ENCODE data around the gene PACS2. TPM values are rescaled to one million over a fixed set of nuclear protein-coding genes. Genes with fewer than 3 reads are reported as not detected.

PACS2 gene
- total RNA-seq, 2 experiments from 2014 or later, result 57.7 to 61.5 TPM

DNA sequence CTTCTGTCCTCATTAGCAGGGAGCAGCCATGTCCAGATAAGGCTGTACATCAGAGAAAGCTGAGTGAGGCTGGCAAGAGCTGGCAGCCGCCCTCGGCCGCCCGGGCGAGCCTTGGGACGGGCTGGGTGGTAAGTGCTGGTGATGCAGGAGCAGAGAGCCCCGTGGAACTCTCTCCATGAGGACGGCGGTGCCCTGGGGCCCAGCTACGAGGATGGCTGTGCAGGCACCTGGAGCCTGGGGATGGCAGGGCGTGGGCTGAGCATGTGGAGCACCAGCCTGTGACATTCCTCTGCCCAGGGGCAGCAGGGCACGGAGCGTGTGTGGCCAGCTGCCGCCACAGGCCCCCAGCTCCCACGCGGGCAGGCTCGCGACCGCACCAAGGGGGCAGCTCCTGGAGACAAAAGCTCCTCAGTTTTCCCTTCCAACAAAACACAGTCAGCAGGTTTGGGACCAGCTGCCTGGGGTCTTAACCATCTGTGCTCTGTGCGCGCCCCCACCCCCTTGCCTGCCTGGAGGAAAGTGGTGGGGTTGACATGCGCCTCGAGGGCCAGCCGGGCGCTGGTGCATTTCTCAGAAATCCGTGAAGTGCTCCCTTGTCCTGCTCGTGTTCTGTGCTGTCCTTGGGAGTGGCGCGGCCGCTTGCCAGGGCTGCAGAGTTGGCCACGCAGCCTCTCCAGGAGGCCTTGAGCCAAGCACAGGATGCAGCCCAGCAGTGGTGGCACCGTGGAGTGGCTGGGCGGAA lies 21.4 kb downstream of the PACS2 start:
- H3K9me3 Mint-ChIP-seq, result no peaks in the 10 kb centered on the region
- no peaks in the 10 kb centered on the region for H3K36me3 Mint-ChIP-seq (ENCODE audit: low read depth)
- Histone ChIP-seq H3K27me3 (ENCODE audit: control insufficient read depth in 1 of 2, insufficient read depth in 2 of 2, low read length in 2 of 2) (no peaks in the 10 kb centered on the region), H3K4me1 (ENCODE audit: insufficient read depth, low read length) (peaks cover 25% of the 10 kb centered on the region), H3K9me3 (ENCODE audit: control insufficient read depth in 1 of 2, insufficient read depth in 1 of 2, low read length in 2 of 2) (no peaks in the 10 kb centered on the region), H3K4me3 (ENCODE audit: low read length) (no peak overlapping the region), H3K36me3 (ENCODE audit: insufficient read depth, low read length) (peaks cover 3% of the 10 kb centered on the region), H3K27ac (ENCODE audit: low read depth in 1 of 2, low read length in 2 of 2) (no peak overlapping the region)
- CTCF ChIA-PET, result no interaction called here
- no peak overlapping the region for H3K27ac Mint-ChIP-seq
- POLR2A ChIA-PET, result no interaction called here
- ATAC-seq (ENCODE audit: poor library complexity) (no peak), DNase-seq (no peak)
- TF ChIP-seq, protein P1, sequence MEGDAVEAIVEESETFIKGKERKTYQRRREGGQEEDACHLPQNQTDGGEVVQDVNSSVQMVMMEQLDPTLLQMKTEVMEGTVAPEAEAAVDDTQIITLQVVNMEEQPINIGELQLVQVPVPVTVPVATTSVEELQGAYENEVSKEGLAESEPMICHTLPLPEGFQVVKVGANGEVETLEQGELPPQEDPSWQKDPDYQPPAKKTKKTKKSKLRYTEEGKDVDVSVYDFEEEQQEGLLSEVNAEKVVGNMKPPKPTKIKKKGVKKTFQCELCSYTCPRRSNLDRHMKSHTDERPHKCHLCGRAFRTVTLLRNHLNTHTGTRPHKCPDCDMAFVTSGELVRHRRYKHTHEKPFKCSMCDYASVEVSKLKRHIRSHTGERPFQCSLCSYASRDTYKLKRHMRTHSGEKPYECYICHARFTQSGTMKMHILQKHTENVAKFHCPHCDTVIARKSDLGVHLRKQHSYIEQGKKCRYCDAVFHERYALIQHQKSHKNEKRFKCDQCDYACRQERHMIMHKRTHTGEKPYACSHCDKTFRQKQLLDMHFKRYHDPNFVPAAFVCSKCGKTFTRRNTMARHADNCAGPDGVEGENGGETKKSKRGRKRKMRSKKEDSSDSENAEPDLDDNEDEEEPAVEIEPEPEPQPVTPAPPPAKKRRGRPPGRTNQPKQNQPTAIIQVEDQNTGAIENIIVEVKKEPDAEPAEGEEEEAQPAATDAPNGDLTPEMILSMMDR (IDR thresholded peaks at IDR 0.05), result no peak
- H3K4me1 Mint-ChIP-seq (ENCODE audit: low read depth), result peaks cover 19% of the 10 kb centered on the region
- H3K27me3 Mint-ChIP-seq, result no peaks in the 10 kb centered on the region
- intact Hi-C loops (cut with DNase I, micrococcal nuclease), result no loop called here
- no peak overlapping the region for H3K4me3 Mint-ChIP-seq

DNA sequence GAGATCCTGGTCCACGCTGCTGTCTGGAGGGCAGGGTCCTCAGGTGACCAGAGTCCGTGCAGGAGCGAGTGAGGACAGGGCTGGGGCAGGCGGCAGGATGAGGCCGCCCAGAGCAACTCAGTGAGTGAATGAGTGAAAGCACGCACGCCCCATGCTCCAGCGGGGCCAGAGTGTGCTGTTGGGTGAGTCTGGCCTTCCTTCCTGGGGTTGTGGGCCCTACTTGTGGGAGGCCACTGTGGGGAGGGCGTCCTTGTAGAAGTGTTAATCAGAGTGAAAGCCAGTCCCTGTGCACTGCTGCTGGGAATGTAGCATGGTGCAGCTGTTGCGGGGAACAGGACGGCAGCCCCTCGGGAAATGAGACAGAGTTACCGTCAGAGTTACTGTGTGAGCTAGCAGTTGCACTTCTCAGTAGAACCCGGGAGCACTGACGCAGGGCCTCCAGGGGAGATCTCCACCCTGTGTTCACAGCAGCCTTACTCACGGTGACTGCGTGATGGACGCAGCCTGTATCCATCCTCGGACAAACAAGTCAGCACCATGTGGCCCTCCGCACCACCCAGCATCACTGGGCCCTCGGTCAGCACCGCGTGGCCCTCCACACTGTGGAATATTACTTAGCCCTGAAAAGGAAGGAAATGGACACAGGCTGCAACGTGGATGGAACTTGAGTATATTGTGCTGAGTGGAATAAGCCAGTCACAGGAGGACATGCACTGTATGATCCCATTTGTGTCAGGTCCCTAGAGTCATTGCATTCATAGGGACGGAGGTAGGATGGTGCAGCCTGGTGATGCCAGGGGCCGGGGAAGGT lies 22.1 kb downstream of the PACS2 start:
- Mint-ChIP-seq H3K4me3 (no peak overlapping the region), H3K4me1 (ENCODE audit: low read depth) (peaks cover 17% of the 10 kb centered on the region), H3K9me3 (no peaks in the 10 kb centered on the region), H3K27ac (no peak overlapping the region), H3K36me3 (ENCODE audit: low read depth) (no peaks in the 10 kb centered on the region), H3K27me3 (no peaks in the 10 kb centered on the region)
- TF ChIP-seq, protein P1 (IDR thresholded peaks at IDR 0.05), result no peak
- intact Hi-C loops (cut with DNase I, micrococcal nuclease), result no loop called here
- peaks cover 3% of the 10 kb centered on the region for H3K36me3 ChIP-seq (ENCODE audit: insufficient read depth, low read length)
- H3K4me1 ChIP-seq (ENCODE audit: insufficient read depth, low read length), result peaks cover 17% of the 10 kb centered on the region
- ATAC-seq (ENCODE audit: poor library complexity) (no peak), DNase-seq (no peak)
- H3K4me3 ChIP-seq (ENCODE audit: low read length), result no peak overlapping the region
- ChIA-PET CTCF (no interaction called here), POLR2A (no interaction called here)
- H3K27me3 ChIP-seq (ENCODE audit: control insufficient read depth in 1 of 2, insufficient read depth in 2 of 2, low read length in 2 of 2), result no peaks in the 10 kb centered on the region
- no peaks in the 10 kb centered on the region for H3K9me3 ChIP-seq (ENCODE audit: control insufficient read depth in 1 of 2, insufficient read depth in 1 of 2, low read length in 2 of 2)
- no peak overlapping the region for H3K27ac ChIP-seq (ENCODE audit: low read depth in 1 of 2, low read length in 2 of 2)

DNA sequence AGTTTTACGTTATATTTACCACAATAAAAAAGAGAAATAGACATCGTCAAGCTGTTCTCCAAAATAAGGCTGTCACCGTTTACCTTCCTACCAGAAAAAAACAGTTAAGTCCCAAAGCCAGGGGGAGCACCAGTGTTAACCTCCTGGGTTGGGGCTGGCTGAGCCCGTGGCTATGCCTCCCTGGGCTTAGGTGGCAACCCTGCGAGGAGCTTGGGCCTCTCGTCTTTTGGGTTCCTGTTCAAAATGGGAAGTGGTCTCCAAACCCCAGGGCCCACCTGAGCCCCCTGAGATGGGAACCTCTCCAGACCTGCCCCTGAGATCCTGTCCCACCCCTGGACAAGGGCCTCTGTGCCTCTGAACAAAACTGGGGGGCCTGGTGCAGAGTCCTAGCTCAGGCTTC lies 22.9 kb downstream of the PACS2 start:
- Histone ChIP-seq H3K9me3 (ENCODE audit: control insufficient read depth in 1 of 2, insufficient read depth in 1 of 2, low read length in 2 of 2) (no peaks in the 10 kb centered on the region), H3K36me3 (ENCODE audit: insufficient read depth, low read length) (peaks cover 3% of the 10 kb centered on the region), H3K27me3 (ENCODE audit: control insufficient read depth in 1 of 2, insufficient read depth in 2 of 2, low read length in 2 of 2) (no peaks in the 10 kb centered on the region), H3K27ac (ENCODE audit: low read depth in 1 of 2, low read length in 2 of 2) (no peak overlapping the region), H3K4me3 (ENCODE audit: low read length) (no peak overlapping the region), H3K4me1 (ENCODE audit: insufficient read depth, low read length) (peaks cover 9% of the 10 kb centered on the region)
- ATAC-seq (ENCODE audit: poor library complexity) (no peak), DNase-seq (no peak)
- intact Hi-C loops (cut with DNase I, micrococcal nuclease), result no loop called here
- no peaks in the 10 kb centered on the region for H3K27me3 Mint-ChIP-seq
- H3K36me3 Mint-ChIP-seq (ENCODE audit: low read depth), result no peaks in the 10 kb centered on the region
- no peak overlapping the region for H3K4me3 Mint-ChIP-seq
- no peak overlapping the region for H3K27ac Mint-ChIP-seq
- CTCF ChIA-PET, result no interaction called here
- peaks cover 13% of the 10 kb centered on the region for H3K4me1 Mint-ChIP-seq (ENCODE audit: low read depth)
- TF ChIP-seq, protein P1 (IDR thresholded peaks at IDR 0.05), result no peak
- no peaks in the 10 kb centered on the region for H3K9me3 Mint-ChIP-seq
- POLR2A ChIA-PET, result no interaction called here

All from CD4-positive, alpha-beta T cell (primary cell).